ENCODE results near the gene CCNA2.
A peak's percentile ranks its signal among the peaks of the same experiment; 100 is the strongest.

DNA sequence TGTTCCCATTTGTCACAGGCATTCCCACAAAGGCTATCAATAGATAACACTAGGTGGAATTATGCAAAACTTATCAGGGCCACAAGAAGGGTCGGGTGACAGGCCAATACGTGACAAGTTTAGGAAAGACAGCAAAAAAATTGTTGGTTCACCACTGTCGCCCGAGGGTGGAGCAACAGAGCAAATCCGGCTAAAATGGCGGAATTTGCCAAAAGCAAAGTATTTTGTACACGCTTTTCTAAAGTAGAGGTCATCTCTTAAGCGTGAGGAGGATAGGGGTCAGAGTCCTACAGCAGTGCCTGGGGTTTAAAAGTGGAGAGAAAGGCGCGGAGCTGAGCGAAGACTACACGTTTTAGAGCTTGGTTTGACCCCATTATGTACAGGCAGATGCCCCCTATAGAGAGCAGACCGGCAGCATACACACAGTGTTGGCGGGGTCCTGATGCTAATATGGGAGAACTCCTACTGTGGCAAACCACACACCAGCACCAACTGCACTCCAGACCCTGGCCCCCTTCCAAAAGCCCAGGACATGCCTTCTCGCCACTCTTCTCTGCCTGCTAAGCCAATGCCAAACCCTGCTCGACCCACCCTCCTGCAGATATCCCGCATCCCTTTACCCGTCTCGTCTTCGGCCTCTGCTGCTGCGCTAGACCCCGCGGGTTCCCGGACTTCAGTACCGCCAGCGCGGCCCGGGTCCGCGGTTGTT is 733 bp downstream of the CCNA2 start:
- TF ChIP-seq, protein P1, sequence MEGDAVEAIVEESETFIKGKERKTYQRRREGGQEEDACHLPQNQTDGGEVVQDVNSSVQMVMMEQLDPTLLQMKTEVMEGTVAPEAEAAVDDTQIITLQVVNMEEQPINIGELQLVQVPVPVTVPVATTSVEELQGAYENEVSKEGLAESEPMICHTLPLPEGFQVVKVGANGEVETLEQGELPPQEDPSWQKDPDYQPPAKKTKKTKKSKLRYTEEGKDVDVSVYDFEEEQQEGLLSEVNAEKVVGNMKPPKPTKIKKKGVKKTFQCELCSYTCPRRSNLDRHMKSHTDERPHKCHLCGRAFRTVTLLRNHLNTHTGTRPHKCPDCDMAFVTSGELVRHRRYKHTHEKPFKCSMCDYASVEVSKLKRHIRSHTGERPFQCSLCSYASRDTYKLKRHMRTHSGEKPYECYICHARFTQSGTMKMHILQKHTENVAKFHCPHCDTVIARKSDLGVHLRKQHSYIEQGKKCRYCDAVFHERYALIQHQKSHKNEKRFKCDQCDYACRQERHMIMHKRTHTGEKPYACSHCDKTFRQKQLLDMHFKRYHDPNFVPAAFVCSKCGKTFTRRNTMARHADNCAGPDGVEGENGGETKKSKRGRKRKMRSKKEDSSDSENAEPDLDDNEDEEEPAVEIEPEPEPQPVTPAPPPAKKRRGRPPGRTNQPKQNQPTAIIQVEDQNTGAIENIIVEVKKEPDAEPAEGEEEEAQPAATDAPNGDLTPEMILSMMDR (IDR thresholded peaks at IDR 0.05; ENCODE audit: insufficient read depth, low read length): peak; percentile 1
- TF ChIP-seq, protein P2, sequence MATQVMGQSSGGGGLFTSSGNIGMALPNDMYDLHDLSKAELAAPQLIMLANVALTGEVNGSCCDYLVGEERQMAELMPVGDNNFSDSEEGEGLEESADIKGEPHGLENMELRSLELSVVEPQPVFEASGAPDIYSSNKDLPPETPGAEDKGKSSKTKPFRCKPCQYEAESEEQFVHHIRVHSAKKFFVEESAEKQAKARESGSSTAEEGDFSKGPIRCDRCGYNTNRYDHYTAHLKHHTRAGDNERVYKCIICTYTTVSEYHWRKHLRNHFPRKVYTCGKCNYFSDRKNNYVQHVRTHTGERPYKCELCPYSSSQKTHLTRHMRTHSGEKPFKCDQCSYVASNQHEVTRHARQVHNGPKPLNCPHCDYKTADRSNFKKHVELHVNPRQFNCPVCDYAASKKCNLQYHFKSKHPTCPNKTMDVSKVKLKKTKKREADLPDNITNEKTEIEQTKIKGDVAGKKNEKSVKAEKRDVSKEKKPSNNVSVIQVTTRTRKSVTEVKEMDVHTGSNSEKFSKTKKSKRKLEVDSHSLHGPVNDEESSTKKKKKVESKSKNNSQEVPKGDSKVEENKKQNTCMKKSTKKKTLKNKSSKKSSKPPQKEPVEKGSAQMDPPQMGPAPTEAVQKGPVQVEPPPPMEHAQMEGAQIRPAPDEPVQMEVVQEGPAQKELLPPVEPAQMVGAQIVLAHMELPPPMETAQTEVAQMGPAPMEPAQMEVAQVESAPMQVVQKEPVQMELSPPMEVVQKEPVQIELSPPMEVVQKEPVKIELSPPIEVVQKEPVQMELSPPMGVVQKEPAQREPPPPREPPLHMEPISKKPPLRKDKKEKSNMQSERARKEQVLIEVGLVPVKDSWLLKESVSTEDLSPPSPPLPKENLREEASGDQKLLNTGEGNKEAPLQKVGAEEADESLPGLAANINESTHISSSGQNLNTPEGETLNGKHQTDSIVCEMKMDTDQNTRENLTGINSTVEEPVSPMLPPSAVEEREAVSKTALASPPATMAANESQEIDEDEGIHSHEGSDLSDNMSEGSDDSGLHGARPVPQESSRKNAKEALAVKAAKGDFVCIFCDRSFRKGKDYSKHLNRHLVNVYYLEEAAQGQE (IDR thresholded peaks at IDR 0.05; ENCODE audit: insufficient replicate concordance, low read depth): no peak
- TF ChIP-seq POLR2AphosphoS5 (IDR thresholded peaks at IDR 0.05; ENCODE audit: low read depth) (no peak), SPI1 (IDR thresholded peaks at IDR 0.05; ENCODE audit: borderline replicate concordance, low read depth) (no peak), GABPA (IDR thresholded peaks at IDR 0.05; ENCODE audit: low read depth) (no peak)

All from HL-60 (cell line).